ENCODE data around the gene SYTL3. TPM values are rescaled to one million over a fixed set of nuclear protein-coding genes. Genes with fewer than 3 reads are reported as not detected.

Gene SYTL3
- total RNA-seq, 1 experiment from 2014 or later = 1.8 TPM

- ATAC-seq (no peak), DNase-seq (no peak)
- Histone ChIP-seq H3K9ac (ENCODE audit: low read length) (no peak overlapping the region), H3K79me2 (ENCODE audit: low read length) (no peaks in the 10 kb centered on the region), H3K27ac (ENCODE audit: low read length) (no peak overlapping the region), H3K4me1 (ENCODE audit: insufficient read depth, low read length) (no peaks in the 10 kb centered on the region), H3K27me3 (ENCODE audit: low read length) (no peaks in the 10 kb centered on the region), H2AFZ (ENCODE audit: low read length) (no peak overlapping the region), H3K4me2 (ENCODE audit: low read length) (no peak overlapping the region), H3K36me3 (ENCODE audit: low read depth, low read length) (no peaks in the 10 kb centered on the region), H3K9me2 (replicated peaks; ENCODE audit: low read length) (no peaks in the 10 kb centered on the region), H3K9me3 (ENCODE audit: low read length) (no peaks in the 10 kb centered on the region), H3K4me3 (ENCODE audit: low read length) (no peak overlapping the region), H3F3A (ENCODE audit: low read length, unreplicated experiment) (no peaks in the 10 kb centered on the region), H4K20me1 (ENCODE audit: low read length) (no peaks in the 10 kb centered on the region)
- intact Hi-C loops (cut with micrococcal nuclease) = no loop called here
- ChIA-PET CTCF (no interaction called here), POLR2A (ENCODE audit: unreplicated experiment) (no interaction called here)
- BruUV-seq (replicated peaks) = no TSS peak
- TF ChIP-seq EZH2phosphoT487 (IDR thresholded peaks at IDR 0.05; ENCODE audit: borderline replicate concordance, low read length) (no peak), CTCF (conservative IDR thresholded peaks at IDR 0.05; ENCODE audit: low read depth, low read length) (no peak), EZH2 (IDR thresholded peaks at IDR 0.05; ENCODE audit: low read length, unreplicated experiment) (no peak)
Observed at GRCh38 chr6:158619922-158620801, 29.7 kb upstream of the SYTL3 start.

- DNase-seq (no peak), ATAC-seq (no peak)
- no peak overlapping the region for H3K27ac ChIP-seq (ENCODE audit: low read length)
- H3K79me2 ChIP-seq (ENCODE audit: low read length) = no peaks in the 10 kb centered on the region
- H3K4me1 ChIP-seq (ENCODE audit: insufficient read depth, low read length) = no peaks in the 10 kb centered on the region
- H4K20me1 ChIP-seq (ENCODE audit: low read length) = no peaks in the 10 kb centered on the region
- ChIA-PET POLR2A (ENCODE audit: unreplicated experiment) (no interaction called here), CTCF (no interaction called here)
- H3K27me3 ChIP-seq (ENCODE audit: low read length) = no peaks in the 10 kb centered on the region
- H3K4me3 ChIP-seq (ENCODE audit: low read length) = no peak overlapping the region
- TF ChIP-seq EZH2 (IDR thresholded peaks at IDR 0.05; ENCODE audit: low read length, unreplicated experiment) = no peak
- no peak for TF ChIP-seq EZH2phosphoT487 (IDR thresholded peaks at IDR 0.05; ENCODE audit: borderline replicate concordance, low read length)
- no peak for TF ChIP-seq CTCF (conservative IDR thresholded peaks at IDR 0.05; ENCODE audit: low read depth, low read length)
- H3K4me2 ChIP-seq (ENCODE audit: low read length) = no peak overlapping the region
- H3F3A ChIP-seq (ENCODE audit: low read length, unreplicated experiment) = no peaks in the 10 kb centered on the region
- no peaks in the 10 kb centered on the region for H3K9me2 ChIP-seq (replicated peaks; ENCODE audit: low read length)
- H3K36me3 ChIP-seq (ENCODE audit: low read depth, low read length) = no peaks in the 10 kb centered on the region; the same call in 1 of the 2 replicates
- no peak overlapping the region for H3K9ac ChIP-seq (ENCODE audit: low read length)
- intact Hi-C loops (cut with micrococcal nuclease) = no loop called here
- BruUV-seq (replicated peaks) = no TSS peak
- no peaks in the 10 kb centered on the region for H3K9me3 ChIP-seq (ENCODE audit: low read length)
- H2AFZ ChIP-seq (ENCODE audit: low read length) = no peak overlapping the region
Observed at GRCh38 chr6:158620963-158621693, 28.7 kb upstream of the SYTL3 start.

All from PC-3 (cell line).